Neutrophil (primary cell): Measurements from ENCODE around the gene PCNX3.
"Not testable (repeated sequence)": the region's sequence is repeated elsewhere in the genome, so short reads cannot be mapped to it uniquely, and the experiment has no call there.

Experiments
- H3K27ac ChIP-seq: fragments of 200-600 bp; sonication (generic); 2 replicates; pipeline ENCODE4 v1.5.1; 2016; ENCODE audit warnings: mild to moderate bottlenecking, moderate library complexity
- H3K27me3 ChIP-seq: fragments of 200-600 bp; sonication (generic); 2 replicates; pipeline ENCODE4 v1.6.0; 2016; ENCODE audit warnings: mild to moderate bottlenecking
- H3K36me3 ChIP-seq: fragments of 200-600 bp; sonication (generic); 2 replicates; pipeline ENCODE4 v1.5.1; 2017
- H3K4me1 ChIP-seq, 2 experiments: fragments of 200-600 bp in 1 of 2; sonication (generic) in 1 of 2; 1 replicate in 1 of 2; 2 replicates in 1 of 2; pipeline versions ENCODE4 v1.5.1 to v1.6.1; 2013 to 2016; ENCODE audit warnings: low read depth in 1 of 2, low read length in 1 of 2, mild to moderate bottlenecking in 1 of 2, moderate library complexity in 1 of 2; ENCODE audit not compliant: control insufficient read depth in 1 of 2, insufficient read depth in 1 of 2
- H3K4me3 ChIP-seq, 2 experiments: fragments of 200-600 bp in 1 of 2; sonication (generic) in 1 of 2; 1 replicate in 1 of 2; 2 replicates in 1 of 2; pipeline ENCODE4 v1.5.1; 2013 to 2016; ENCODE audit warnings: low read depth in 1 of 2, low read length in 1 of 2, mild to moderate bottlenecking in 1 of 2, moderate library complexity in 1 of 2
- H3K9me3 ChIP-seq: fragments of 200-600 bp; sonication (generic); 2 replicates; pipeline ENCODE4 v1.5.1; 2016
- TF ChIP-seq, protein P1 (sequence below): fragments of 200-600 bp; sonication (generic); IDR thresholded peaks from 2 replicates; pipeline ENCODE4 v1.5.1; 2016; ENCODE audit warnings: antibody characterized with exemption

PCNX3 gene

GRCh38 chr11:65637794-65638419 lies 22.3 kb downstream of the PCNX3 start, which contains the start of gene SIPA1:
Gene SIPA1 (plus strand): TSS chr11:65638101. CDS start chr11:65640922, 2,821 bp downstream.
- H3K36me3 ChIP-seq, result peaks cover 61% of the 10 kb centered on the region
- TF ChIP-seq, protein P1, sequence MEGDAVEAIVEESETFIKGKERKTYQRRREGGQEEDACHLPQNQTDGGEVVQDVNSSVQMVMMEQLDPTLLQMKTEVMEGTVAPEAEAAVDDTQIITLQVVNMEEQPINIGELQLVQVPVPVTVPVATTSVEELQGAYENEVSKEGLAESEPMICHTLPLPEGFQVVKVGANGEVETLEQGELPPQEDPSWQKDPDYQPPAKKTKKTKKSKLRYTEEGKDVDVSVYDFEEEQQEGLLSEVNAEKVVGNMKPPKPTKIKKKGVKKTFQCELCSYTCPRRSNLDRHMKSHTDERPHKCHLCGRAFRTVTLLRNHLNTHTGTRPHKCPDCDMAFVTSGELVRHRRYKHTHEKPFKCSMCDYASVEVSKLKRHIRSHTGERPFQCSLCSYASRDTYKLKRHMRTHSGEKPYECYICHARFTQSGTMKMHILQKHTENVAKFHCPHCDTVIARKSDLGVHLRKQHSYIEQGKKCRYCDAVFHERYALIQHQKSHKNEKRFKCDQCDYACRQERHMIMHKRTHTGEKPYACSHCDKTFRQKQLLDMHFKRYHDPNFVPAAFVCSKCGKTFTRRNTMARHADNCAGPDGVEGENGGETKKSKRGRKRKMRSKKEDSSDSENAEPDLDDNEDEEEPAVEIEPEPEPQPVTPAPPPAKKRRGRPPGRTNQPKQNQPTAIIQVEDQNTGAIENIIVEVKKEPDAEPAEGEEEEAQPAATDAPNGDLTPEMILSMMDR, result peak; percentile 41
- peak within 1 kb of the TSS; percentile 100 for H3K27ac ChIP-seq
- peak within 1 kb of the TSS; percentile 83 to 90 for H3K4me3 ChIP-seq
- H3K4me1 ChIP-seq, result peaks cover 51 to 53% of the 10 kb centered on the region in 2 experiments
- H3K9me3 ChIP-seq, result no peaks in the 10 kb centered on the region
- no peaks in the 10 kb centered on the region for H3K27me3 ChIP-seq

GRCh38 chr11:65639228-65639597 lies 23.6 kb downstream of the PCNX3 start:
- peaks cover 63 to 64% of the 10 kb centered on the region in 2 experiments for H3K4me1 ChIP-seq
- peak overlapping the region; percentile 100 for H3K27ac ChIP-seq
- H3K9me3 ChIP-seq, H3K27me3 ChIP-seq: not testable (repeated sequence)
- peak overlapping the region; percentile 83 to 90 for H3K4me3 ChIP-seq
- peaks cover 61% of the 10 kb centered on the region for H3K36me3 ChIP-seq

DNA sequence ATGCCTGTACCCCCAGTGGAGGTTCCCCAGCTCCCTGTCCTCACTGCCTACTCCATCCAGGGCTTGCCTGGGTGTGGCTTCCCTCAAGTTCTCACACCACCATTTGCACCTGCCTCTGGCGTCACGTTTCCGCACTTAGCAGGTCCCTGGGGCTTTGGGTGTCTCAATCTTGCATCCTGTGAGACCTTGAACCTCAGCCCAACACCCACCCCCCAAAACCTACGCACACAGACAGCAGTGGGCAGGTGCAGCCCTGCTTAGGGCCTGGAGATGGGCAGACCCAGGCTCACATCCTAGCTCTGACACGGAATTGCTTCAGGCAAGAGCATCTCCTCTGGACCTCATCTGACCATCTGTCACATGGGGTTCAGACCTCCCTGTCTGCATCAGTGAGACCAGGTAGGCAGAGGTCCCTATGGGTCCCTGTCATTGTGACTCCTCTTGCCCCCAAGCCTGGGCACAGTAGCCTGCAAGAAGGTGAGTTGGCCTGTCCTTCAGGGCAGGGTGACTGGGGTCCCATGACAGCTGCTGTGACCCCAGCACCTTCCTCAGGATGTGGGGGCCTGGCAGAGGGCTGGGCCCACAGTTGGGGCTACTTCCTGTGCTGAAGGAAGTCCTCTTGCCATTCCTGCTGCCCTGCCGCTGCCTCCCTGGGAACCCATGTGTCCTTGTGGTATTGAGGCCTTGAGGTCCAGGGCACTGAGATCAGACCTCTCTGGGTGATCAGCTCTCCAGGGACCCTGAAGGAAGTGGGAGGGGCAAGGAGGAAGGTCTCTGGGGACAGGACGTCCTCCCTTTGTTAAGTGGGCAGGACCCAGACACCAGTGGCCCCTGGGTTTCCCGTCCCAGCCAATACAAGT lies 24.3 kb downstream of the PCNX3 start:
- Histone ChIP-seq H3K27me3 (no peaks in the 10 kb centered on the region), H3K4me1 (peaks cover 63 to 65% of the 10 kb centered on the region in 2 experiments), H3K36me3 (peaks cover 61% of the 10 kb centered on the region), H3K27ac (peak overlapping the region; percentile 100), H3K9me3 (no peaks in the 10 kb centered on the region), H3K4me3 (peak overlapping the region; percentile 83 to 90)
- TF ChIP-seq, protein P1, result no peak

- Histone ChIP-seq H3K9me3 (no peaks in the 10 kb centered on the region), H3K36me3 (peaks cover 61% of the 10 kb centered on the region), H3K4me3 (peak overlapping the region; percentile 83 to 90), H3K4me1 (peaks cover 63 to 65% of the 10 kb centered on the region in 2 experiments), H3K27ac (peak overlapping the region; percentile 100), H3K27me3 (no peaks in the 10 kb centered on the region)
- TF ChIP-seq, protein P1, result no peak
Measured at GRCh38 chr11:65640483-65641296, 25.1 kb downstream of the PCNX3 start.

DNA sequence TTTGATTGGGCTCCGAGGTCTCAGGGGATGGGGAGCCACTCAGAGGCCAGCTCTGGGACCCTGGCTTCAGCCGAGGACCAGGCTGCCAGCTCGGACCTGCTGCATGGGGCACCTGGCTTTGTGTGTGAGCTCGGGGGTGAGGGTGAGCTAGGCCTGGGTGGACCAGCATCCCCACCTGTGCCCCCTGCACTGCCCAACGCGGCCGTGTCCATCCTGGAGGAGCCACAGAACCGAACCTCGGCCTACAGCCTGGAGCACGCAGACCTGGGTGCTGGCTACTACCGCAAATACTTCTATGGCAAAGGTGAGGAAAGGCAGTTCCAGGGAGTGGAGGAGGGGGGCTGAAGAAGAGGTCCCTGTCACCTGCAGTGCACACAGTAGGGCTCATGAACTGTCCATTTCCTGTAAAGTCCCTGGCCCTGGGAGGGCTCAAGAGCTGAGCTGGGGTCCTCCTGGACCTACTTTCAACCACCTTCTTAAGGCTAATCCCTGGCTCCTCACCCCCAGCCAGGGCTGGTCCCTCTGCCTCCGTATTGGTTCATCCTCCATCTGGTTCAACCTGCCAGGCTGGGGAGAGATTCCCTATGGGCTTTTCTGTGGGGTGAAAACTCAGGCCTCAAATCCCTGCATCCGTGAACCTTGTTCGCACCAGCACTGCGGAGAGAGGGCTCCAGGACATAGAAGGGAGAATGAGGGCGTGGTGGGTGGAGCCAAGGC lies 25.9 kb downstream of the PCNX3 start:
- TF ChIP-seq, protein P1, result no peak
- H3K27ac ChIP-seq, result peak overlapping the region; percentile 100
- H3K27me3 ChIP-seq, result no peaks in the 10 kb centered on the region
- peaks cover 63 to 65% of the 10 kb centered on the region in 2 experiments for H3K4me1 ChIP-seq
- no peaks in the 10 kb centered on the region for H3K9me3 ChIP-seq
- peaks cover 61% of the 10 kb centered on the region for H3K36me3 ChIP-seq
- H3K4me3 ChIP-seq, result peak overlapping the region; percentile 83 to 90
